DND-41 (cell line): ENCODE data around the gene ADAMTSL4.

ENCODE experiments used
- ATAC-seq: fragments of 200-7000 bp; cut with Tn5 transposase; 3 replicates; pipeline ENCODE4 v1.9.1; 2021; ENCODE audit warnings: low read depth; ENCODE audit not compliant: insufficient read depth
- DNase-seq: peaks from one replicate; pipeline ENCODE4 v3.0.0-alpha.2; 2020
- H2AFZ ChIP-seq: 2 replicates; pipeline ENCODE4 v1.6.0; 2012; ENCODE audit warnings: low read depth, low read length
- H3K27ac ChIP-seq: 2 replicates; pipeline ENCODE4 v1.5.1; 2012; ENCODE audit warnings: low read length, inconsistent platforms
- H3K27me3 ChIP-seq: fragments of 200-600 bp; sonication (generic); 2 replicates; pipeline ENCODE4 v1.6.0; 2012; ENCODE audit warnings: low read length, mild to moderate bottlenecking, inconsistent platforms; ENCODE audit not compliant: insufficient read depth, poor library complexity
- H3K36me3 ChIP-seq: 2 replicates; pipeline ENCODE4 v1.5.1; 2012; ENCODE audit warnings: low read length, inconsistent platforms; ENCODE audit not compliant: insufficient read depth
- H3K4me1 ChIP-seq: 2 replicates; pipeline ENCODE4 v1.5.1; 2012; ENCODE audit warnings: mild to moderate bottlenecking, low read length; ENCODE audit not compliant: insufficient read depth
- H3K4me2 ChIP-seq: 2 replicates; pipeline ENCODE4 v1.6.0; 2012; ENCODE audit warnings: mild to moderate bottlenecking, moderate library complexity, low read length, inconsistent platforms; ENCODE audit not compliant: insufficient read depth
- H3K4me3 ChIP-seq, 2 experiments: fragments of 200-600 bp in 1 of 2; shearing (Covaris generic) in 1 of 2; 2 replicates each; pipeline ENCODE4 v1.5.1; 2012 to 2016; ENCODE audit warnings: inconsistent platforms in 2 of 2, low read length in 2 of 2, mild to moderate bottlenecking in 2 of 2, low read depth in 1 of 2, moderate library complexity in 1 of 2
- H3K79me2 ChIP-seq: 2 replicates; pipeline ENCODE4 v1.6.0; 2012; ENCODE audit warnings: low read length, inconsistent platforms; ENCODE audit not compliant: insufficient read depth
- H3K9ac ChIP-seq: 2 replicates; pipeline ENCODE4 v1.6.0; 2012; ENCODE audit warnings: low read depth, mild to moderate bottlenecking, inconsistent platforms, low read length, moderate library complexity
- H3K9me3 ChIP-seq: 2 replicates; pipeline ENCODE4 v1.5.1; 2012; ENCODE audit warnings: low read length, moderate library complexity, mild to moderate bottlenecking, inconsistent platforms; ENCODE audit not compliant: insufficient read depth, severe bottlenecking
- H4K20me1 ChIP-seq: 2 replicates; pipeline ENCODE4 v1.6.0; 2012; ENCODE audit warnings: low read length; ENCODE audit not compliant: insufficient read depth
- EZH2 ChIP-seq: IDR thresholded peaks from 3 replicates; pipeline ENCODE4 v1.6.1; 2012; ENCODE audit warnings: borderline replicate concordance, low read depth, mild to moderate bottlenecking, moderate library complexity, low read length, inconsistent platforms; ENCODE audit not compliant: severe bottlenecking
- TF ChIP-seq, protein P1 (sequence below): IDR thresholded peaks from 2 replicates; pipeline ENCODE4 v1.5.1; 2012; ENCODE audit warnings: borderline replicate concordance, low read length, moderate library complexity, mild to moderate bottlenecking; ENCODE audit not compliant: poor library complexity, severe bottlenecking; ENCODE audit errors: extremely low read depth

The ADAMTSL4 gene

DNA sequence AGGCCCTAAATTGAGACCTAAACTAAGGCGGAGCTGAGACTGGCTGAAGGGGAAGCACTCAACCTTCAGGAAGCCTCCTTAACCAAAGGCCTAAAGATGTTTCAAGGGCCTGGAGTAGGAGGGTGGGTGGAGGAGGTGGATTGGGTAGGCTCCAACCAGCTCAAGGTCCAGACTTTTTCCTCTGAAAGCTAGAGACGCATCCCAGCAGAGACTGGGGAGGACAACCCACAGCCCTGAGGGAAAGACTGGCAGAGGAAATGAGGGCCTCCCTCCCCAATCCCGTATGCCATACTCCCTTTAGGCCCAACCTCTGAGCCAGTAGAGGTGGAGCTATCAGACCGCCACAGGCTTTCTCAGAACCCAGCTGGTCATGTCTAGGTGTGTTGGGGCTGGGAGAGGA is 40.2 kb upstream of the ADAMTSL4 start:
- H3K27ac ChIP-seq, result no peak overlapping the region
- ATAC-seq (no peak), DNase-seq (no peak)
- no peak overlapping the region for H3K4me2 ChIP-seq
- H4K20me1 ChIP-seq, result no peaks in the 10 kb centered on the region
- no peaks in the 10 kb centered on the region for H3K9me3 ChIP-seq
- no peaks in the 10 kb centered on the region for H3K79me2 ChIP-seq
- no peaks in the 10 kb centered on the region for H3K4me1 ChIP-seq
- H3K9ac ChIP-seq, result no peak overlapping the region
- H2AFZ ChIP-seq, result no peak overlapping the region
- H3K4me3 ChIP-seq, result no peak overlapping the region
- no peak for TF ChIP-seq EZH2
- TF ChIP-seq, protein P1, sequence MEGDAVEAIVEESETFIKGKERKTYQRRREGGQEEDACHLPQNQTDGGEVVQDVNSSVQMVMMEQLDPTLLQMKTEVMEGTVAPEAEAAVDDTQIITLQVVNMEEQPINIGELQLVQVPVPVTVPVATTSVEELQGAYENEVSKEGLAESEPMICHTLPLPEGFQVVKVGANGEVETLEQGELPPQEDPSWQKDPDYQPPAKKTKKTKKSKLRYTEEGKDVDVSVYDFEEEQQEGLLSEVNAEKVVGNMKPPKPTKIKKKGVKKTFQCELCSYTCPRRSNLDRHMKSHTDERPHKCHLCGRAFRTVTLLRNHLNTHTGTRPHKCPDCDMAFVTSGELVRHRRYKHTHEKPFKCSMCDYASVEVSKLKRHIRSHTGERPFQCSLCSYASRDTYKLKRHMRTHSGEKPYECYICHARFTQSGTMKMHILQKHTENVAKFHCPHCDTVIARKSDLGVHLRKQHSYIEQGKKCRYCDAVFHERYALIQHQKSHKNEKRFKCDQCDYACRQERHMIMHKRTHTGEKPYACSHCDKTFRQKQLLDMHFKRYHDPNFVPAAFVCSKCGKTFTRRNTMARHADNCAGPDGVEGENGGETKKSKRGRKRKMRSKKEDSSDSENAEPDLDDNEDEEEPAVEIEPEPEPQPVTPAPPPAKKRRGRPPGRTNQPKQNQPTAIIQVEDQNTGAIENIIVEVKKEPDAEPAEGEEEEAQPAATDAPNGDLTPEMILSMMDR, result no peak
- no peaks in the 10 kb centered on the region for H3K27me3 ChIP-seq
- peaks cover 34% of the 10 kb centered on the region for H3K36me3 ChIP-seq

DNA sequence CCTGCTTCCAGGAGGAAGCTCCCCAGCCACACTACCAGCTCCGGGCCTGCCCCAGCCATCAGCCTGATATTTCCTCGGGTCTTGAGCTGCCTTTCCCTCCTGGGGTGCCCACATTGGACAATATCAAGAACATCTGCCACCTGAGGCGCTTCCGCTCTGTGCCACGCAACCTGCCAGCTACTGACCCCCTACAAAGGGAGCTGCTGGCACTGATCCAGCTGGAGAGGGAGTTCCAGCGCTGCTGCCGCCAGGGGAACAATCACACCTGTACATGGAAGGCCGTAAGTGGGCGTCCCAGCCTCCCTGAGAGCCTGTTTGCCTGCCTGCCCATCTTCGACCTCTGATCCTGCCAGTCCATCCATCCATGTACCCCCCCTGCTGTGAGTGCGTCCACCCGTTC is 37.7 kb upstream of the ADAMTSL4 start:
- ATAC-seq (no peak), DNase-seq (no peak)
- peaks cover 13% of the 10 kb centered on the region for H3K4me1 ChIP-seq
- no peaks in the 10 kb centered on the region for H4K20me1 ChIP-seq
- no peak overlapping the region for H3K27ac ChIP-seq
- H3K9me3 ChIP-seq, result no peaks in the 10 kb centered on the region
- no peak overlapping the region for H3K4me2 ChIP-seq
- H3K4me3 ChIP-seq, result no peak overlapping the region
- H2AFZ ChIP-seq, result no peak overlapping the region
- H3K36me3 ChIP-seq, result peaks cover 8% of the 10 kb centered on the region
- no peaks in the 10 kb centered on the region for H3K27me3 ChIP-seq
- no peaks in the 10 kb centered on the region for H3K79me2 ChIP-seq
- H3K9ac ChIP-seq, result no peak overlapping the region
- TF ChIP-seq, protein P1, result no peak

DNA sequence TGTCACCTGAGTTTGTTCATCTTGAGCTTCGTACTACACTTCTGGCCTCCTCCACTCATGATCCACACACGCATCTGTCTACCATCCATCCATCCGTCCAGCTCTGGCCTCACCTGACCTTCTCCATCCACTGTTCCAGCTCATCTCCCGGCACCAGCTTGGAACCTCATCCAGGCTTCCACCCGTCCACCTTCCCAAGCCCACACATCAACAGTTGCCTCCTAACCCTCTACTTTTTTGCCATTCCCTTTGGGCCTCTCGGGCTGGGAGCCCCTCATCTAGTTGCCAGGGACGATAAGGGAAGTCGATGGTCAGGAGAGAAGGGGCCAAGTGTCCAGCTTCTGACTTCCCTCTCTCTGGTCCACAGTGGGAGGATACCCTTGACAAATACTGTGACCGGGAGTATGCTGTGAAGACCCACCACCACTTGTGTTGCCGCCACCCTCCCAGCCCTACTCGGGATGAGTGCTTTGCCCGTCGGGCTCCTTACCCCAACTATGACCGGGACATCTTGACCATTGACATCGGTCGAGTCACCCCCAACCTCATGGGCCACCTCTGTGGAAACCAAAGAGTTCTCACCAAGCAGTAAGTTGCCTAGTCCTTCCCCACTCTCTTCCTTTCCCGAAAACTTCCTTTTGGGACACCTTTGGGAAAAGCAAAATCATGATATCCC is 37.1 kb upstream of the ADAMTSL4 start:
- Histone ChIP-seq H4K20me1 (no peaks in the 10 kb centered on the region), H3K27ac (no peak overlapping the region)
- no peak for ATAC-seq

More for the DNA sequence above, 37.1 kb upstream of the ADAMTSL4 start:
- H3K4me3 ChIP-seq, result no peak overlapping the region
- H3K36me3 ChIP-seq, result 0 out of 2 replicates have a peak, but pooled peaks cover 3% of the 10 kb centered on the region
- H2AFZ ChIP-seq, result no peak overlapping the region
- H3K27me3 ChIP-seq, result no peaks in the 10 kb centered on the region
- TF ChIP-seq, protein P1, result no peak
- TF ChIP-seq EZH2, result no peak
- H3K9me3 ChIP-seq, result no peaks in the 10 kb centered on the region
- no peak overlapping the region for H3K9ac ChIP-seq
- no peak overlapping the region for H3K4me2 ChIP-seq
- DNase-seq, result no peak
- H3K4me1 ChIP-seq, result peaks cover 16% of the 10 kb centered on the region
- H3K79me2 ChIP-seq, result no peaks in the 10 kb centered on the region
